Measurements from ENCODE around the gene PER3. TPM values are rescaled to one million over a fixed set of nuclear protein-coding genes. Genes with fewer than 3 reads are reported as not detected.

The PER3 gene
- total RNA-seq, 1 donor: 22.4 TPM

DNA sequence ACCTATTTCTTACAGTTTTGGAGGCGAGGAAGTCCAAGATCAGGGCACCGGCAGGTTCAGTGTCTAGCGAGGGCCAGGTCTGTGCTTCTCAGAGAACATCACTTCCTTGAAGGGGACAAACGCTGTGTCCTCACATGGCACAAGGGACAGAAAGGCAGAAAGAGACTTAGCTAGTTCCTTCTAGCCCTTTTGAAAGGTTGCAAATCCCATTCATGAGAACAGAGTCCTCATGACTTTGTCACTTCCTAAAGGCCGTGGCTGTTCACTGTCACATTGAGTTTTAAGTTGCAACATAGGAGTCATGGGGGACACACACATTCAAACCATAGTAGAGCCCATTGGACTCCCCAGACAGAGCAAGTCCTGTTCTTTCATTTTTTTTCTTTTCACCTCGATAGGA is 27.4 kb downstream of the PER3 start:
- H3K27me3 ChIP-seq (ENCODE audit: insufficient read depth, low read length): no peaks in the 10 kb centered on the region
- H3K4me1 ChIP-seq (ENCODE audit: insufficient read depth, low read length): peaks cover 7% of the 10 kb centered on the region
- no peak overlapping the region for H2AFZ ChIP-seq (ENCODE audit: low read length)
- TF ChIP-seq, protein P1, sequence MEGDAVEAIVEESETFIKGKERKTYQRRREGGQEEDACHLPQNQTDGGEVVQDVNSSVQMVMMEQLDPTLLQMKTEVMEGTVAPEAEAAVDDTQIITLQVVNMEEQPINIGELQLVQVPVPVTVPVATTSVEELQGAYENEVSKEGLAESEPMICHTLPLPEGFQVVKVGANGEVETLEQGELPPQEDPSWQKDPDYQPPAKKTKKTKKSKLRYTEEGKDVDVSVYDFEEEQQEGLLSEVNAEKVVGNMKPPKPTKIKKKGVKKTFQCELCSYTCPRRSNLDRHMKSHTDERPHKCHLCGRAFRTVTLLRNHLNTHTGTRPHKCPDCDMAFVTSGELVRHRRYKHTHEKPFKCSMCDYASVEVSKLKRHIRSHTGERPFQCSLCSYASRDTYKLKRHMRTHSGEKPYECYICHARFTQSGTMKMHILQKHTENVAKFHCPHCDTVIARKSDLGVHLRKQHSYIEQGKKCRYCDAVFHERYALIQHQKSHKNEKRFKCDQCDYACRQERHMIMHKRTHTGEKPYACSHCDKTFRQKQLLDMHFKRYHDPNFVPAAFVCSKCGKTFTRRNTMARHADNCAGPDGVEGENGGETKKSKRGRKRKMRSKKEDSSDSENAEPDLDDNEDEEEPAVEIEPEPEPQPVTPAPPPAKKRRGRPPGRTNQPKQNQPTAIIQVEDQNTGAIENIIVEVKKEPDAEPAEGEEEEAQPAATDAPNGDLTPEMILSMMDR (IDR thresholded peaks at IDR 0.05; ENCODE audit: extremely low read depth, low read depth, low read length): no peak
- H3K79me2 ChIP-seq (ENCODE audit: insufficient read depth, low read length): no peaks in the 10 kb centered on the region
- H3K27ac ChIP-seq (ENCODE audit: low read depth, low read length): no peak overlapping the region
- no peaks in the 10 kb centered on the region for H3K9me3 ChIP-seq (ENCODE audit: low read depth, low read length)
- H3K4me2 ChIP-seq (ENCODE audit: insufficient read depth, low read length): no peak overlapping the region
- H3K4me3 ChIP-seq (ENCODE audit: insufficient read depth, low read length): no peak overlapping the region
- DNase-seq (ENCODE audit: insufficient read length, low spot score, missing footprints): no peak
- no peaks in the 10 kb centered on the region for H4K20me1 ChIP-seq (ENCODE audit: insufficient read depth, low read length)
- peaks cover 30% of the 10 kb centered on the region for H3K36me3 ChIP-seq (ENCODE audit: insufficient read depth, low read length)

DNA sequence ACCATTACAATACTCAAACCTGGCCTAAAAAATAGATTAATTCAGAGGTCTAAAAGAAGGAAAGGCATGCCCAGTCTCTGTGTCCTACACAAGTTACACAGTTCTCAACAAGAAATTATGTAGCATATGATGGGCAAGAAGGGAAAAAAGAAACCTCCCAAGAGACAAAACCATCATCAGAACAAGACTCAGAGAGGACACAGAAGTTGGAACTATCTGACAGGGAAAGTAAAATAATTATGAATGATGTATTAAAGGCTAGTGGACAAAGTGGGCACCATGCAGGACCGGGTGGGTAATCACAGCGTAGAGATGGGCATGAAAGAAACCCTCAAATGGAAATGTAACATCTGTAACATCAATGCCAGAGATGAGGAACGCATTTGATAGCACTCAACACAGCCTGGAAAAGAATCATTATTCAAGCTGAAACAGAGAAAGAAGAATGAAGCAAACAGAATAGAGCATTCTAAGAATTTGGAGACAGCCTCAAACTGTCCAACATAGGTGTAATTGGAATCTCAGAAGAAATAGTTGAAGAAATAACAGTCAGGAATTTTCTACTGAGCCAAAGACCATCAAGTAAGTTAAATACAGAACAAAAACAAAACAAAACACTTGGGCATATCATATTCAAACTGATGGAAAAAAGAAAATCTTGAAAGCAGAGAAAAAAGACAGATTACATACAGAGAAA is 29.7 kb downstream of the PER3 start:
- H3K9me3 ChIP-seq (ENCODE audit: low read depth, low read length): no peaks in the 10 kb centered on the region
- H4K20me1 ChIP-seq (ENCODE audit: insufficient read depth, low read length): no peaks in the 10 kb centered on the region
- H3K27ac ChIP-seq (ENCODE audit: low read depth, low read length): no peak overlapping the region
- H3K4me2 ChIP-seq (ENCODE audit: insufficient read depth, low read length): no peak overlapping the region
- DNase-seq (ENCODE audit: insufficient read length, low spot score, missing footprints): no peak
- no peaks in the 10 kb centered on the region for H3K27me3 ChIP-seq (ENCODE audit: insufficient read depth, low read length)
- peaks cover 25% of the 10 kb centered on the region for H3K36me3 ChIP-seq (ENCODE audit: insufficient read depth, low read length)
- peaks cover 7% of the 10 kb centered on the region for H3K4me1 ChIP-seq (ENCODE audit: insufficient read depth, low read length)
- no peak overlapping the region for H3K4me3 ChIP-seq (ENCODE audit: insufficient read depth, low read length)
- TF ChIP-seq, protein P1 (IDR thresholded peaks at IDR 0.05; ENCODE audit: extremely low read depth, low read depth, low read length): no peak
- no peak overlapping the region for H2AFZ ChIP-seq (ENCODE audit: low read length)
- no peaks in the 10 kb centered on the region for H3K79me2 ChIP-seq (ENCODE audit: insufficient read depth, low read length)

DNA sequence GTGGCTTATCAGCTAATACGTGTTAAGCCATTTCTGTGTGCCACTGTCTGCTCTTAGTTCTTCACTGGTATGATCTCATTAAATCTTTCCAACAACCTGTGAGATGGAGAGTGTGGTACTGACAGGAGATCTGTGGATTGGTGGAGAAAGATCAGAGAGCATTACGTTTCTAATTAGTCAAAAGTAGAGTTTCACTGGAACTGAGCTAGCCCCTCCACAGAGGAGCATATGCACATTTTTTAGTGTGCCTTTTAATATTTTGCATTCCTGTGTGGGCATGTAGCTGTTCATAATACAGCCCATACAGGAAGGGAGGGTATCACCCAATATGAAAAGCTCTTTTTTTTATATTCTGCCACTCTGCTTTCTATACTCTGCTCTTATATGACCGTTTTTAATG is 37.2 kb downstream of the PER3 start:
- no peaks in the 10 kb centered on the region for H3K27me3 ChIP-seq (ENCODE audit: insufficient read depth, low read length)

DNA sequence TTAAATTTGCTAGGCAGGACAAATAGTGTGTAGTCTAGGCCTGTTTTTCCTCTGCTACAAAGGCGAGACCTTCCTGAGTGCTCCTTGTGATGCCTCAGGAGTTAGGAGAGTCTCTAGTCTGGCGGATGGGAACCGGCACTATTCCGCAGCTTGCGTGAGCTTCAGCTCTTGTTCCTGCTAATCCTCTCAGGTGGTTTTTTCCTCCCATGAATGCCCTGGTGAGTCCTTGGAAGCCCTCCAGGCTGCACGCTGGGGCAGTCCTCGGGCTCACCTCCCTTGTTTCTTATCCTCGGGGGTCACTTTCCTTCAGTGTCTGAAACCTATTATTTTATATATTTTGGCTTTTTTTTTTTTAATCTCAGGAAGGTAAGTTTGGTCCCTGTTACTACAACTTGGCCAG is 40.6 kb downstream of the PER3 start:
- no peak for DNase-seq (ENCODE audit: insufficient read length, low spot score, missing footprints)
- no peak overlapping the region for H3K4me2 ChIP-seq (ENCODE audit: insufficient read depth, low read length)
- H4K20me1 ChIP-seq (ENCODE audit: insufficient read depth, low read length): no peaks in the 10 kb centered on the region
- TF ChIP-seq, protein P1 (IDR thresholded peaks at IDR 0.05; ENCODE audit: extremely low read depth, low read depth, low read length): no peak
- H3K4me1 ChIP-seq (ENCODE audit: insufficient read depth, low read length): no peaks in the 10 kb centered on the region
- H3K27ac ChIP-seq (ENCODE audit: low read depth, low read length): no peak overlapping the region
- no peak overlapping the region for H3K4me3 ChIP-seq (ENCODE audit: insufficient read depth, low read length)
- no peaks in the 10 kb centered on the region for H3K27me3 ChIP-seq (ENCODE audit: insufficient read depth, low read length)
- H3K79me2 ChIP-seq (ENCODE audit: insufficient read depth, low read length): no peaks in the 10 kb centered on the region
- H3K9me3 ChIP-seq (ENCODE audit: low read depth, low read length): no peaks in the 10 kb centered on the region
- H2AFZ ChIP-seq (ENCODE audit: low read length): no peak overlapping the region
- peaks cover 37% of the 10 kb centered on the region for H3K36me3 ChIP-seq (ENCODE audit: insufficient read depth, low read length)

More for the DNA sequence above, 37.2 kb downstream of the PER3 start:
- DNase-seq (ENCODE audit: insufficient read length, low spot score, missing footprints): no peak
- H4K20me1 ChIP-seq (ENCODE audit: insufficient read depth, low read length): no peaks in the 10 kb centered on the region
- H3K27ac ChIP-seq (ENCODE audit: low read depth, low read length): no peak overlapping the region
- H3K9me3 ChIP-seq (ENCODE audit: low read depth, low read length): no peaks in the 10 kb centered on the region
- no peaks in the 10 kb centered on the region for H3K79me2 ChIP-seq (ENCODE audit: insufficient read depth, low read length)
- no peak overlapping the region for H2AFZ ChIP-seq (ENCODE audit: low read length)
- H3K4me2 ChIP-seq (ENCODE audit: insufficient read depth, low read length): no peak overlapping the region
- TF ChIP-seq, protein P1 (IDR thresholded peaks at IDR 0.05; ENCODE audit: extremely low read depth, low read depth, low read length): no peak
- H3K4me1 ChIP-seq (ENCODE audit: insufficient read depth, low read length): no peaks in the 10 kb centered on the region
- peaks cover 14% of the 10 kb centered on the region for H3K36me3 ChIP-seq (ENCODE audit: insufficient read depth, low read length)
- no peak overlapping the region for H3K4me3 ChIP-seq (ENCODE audit: insufficient read depth, low read length)

Data from osteoblast (primary cell).